Measurements from ENCODE around the gene DUOX1.

Gene DUOX1

DNA sequence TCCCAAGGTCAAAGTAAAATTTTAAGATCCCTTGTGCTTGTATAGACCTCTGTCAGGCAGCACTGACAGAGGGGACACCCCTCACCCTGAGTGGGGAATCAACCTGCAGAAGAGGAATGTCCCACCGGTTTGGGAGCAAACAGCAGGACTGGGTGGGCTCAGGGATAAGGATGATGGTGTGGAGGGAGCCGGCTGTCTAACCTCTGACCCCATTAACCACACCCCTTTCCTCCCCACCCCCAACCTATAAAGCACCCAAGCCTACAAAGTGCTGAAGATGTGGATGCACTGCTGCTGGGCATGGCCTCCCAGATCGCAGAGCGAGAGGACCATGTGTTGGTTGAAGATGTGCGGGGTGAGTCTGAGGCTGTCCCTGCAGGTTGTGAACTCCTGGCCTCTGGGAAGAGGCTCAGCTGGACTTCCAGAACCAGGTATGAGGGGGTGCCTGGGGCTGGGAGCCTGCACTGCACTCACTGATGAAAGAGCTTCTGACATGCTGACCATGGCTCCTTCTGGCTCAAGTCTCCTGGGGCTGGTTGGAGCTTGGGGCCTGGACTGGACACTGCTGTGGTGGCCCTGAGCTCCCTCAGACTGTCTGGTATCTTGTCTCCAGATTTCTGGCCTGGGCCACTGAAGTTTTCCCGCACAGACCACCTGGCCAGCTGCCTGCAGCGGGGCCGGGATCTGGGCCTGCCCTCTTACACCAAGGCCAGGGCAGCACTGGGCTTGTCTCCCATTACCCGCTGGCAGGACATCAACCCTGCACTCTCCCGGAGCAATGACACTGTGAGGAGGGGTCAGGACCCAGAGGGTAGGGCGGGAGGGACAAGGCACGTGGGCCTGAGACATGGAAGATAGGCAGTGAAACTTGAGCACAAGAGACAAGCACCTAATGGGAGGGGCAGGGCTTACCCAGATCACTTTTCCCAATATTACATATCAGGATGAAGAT, 9.3 kb downstream of the DUOX1 start:
- no peak overlapping the region for H3K4me3 ChIP-seq
- no peak overlapping the region for H3K27ac ChIP-seq

DNA sequence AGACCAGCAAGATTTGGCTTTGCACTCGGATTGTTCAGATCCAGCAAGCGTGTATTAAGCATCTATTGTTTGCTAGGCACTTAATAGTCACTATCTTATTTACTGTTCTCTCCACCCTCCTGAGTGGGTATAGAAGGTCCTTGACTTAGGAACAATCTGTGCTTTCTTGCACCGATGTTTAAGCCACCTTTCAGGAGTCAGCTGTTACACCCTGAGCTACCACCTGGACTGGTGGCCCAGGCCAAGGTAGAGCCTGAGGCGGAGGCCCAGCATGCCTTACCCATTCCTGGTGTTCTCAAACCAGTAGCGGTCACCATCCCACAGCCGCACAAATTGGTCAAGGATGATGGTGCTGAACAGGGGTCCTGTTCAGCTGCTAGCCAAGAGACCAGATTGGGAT, 10.0 kb downstream of the DUOX1 start:
- H3K4me3 ChIP-seq = no peak overlapping the region
- H3K27ac ChIP-seq = no peak overlapping the region

DNA sequence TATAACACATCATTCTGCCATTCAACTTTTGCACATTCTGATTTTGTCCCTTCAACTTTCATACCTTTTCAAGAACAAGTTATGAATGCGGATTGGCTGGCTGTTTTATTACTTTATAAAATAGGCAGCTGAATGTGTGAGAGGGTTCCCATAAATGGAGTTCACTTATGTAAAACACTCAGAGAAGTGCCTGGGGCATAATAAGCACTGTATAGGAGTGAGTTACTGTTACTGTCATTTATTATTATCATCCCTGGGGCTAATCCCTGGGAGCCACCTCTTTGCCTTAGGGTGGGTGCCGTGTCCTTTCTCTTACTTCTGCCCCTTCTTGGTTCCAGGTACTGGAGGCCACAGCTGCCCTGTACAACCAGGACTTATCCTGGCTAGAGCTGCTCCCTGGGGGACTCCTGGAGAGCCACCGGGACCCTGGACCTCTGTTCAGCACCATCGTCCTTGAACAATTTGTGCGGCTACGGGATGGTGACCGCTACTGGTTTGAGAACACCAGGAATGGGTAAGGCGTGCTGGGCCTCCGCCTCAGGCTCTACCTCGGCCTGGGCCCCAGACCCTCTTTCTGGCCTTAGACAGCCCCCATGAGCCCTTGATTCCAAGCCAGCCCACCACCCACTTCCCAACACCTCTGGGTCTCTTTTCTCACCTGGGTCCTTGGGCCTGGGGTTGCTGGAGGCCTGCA, 10.9 kb downstream of the DUOX1 start:
- H3K27ac ChIP-seq = no peak overlapping the region

DNA sequence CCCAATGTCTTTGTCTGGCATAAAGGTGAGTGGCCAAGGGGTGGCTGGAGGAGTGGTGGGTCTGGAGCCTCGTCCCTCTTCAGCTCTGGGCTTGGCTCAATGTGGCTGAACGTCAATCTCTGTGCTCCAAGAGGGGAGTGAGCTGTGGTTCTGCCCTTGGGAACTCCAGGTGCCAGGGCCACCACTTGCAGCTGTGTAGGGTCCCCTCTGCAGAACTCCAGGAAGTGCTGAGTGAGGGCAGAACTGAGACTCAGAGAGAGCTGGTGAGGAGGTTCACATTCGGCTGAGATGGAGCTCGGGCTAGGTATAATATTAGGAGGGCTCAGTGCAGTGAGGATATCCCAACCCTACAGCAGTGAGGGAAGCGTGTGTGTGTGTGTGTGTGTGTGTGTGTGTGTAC, 11.6 kb downstream of the DUOX1 start:
- Histone ChIP-seq H3K4me3 (no peak overlapping the region), H3K27ac (no peak overlapping the region)

More for the DNA sequence above, 10.9 kb downstream of the DUOX1 start:
- no peak overlapping the region for H3K4me3 ChIP-seq

- H3K27ac ChIP-seq = no peak overlapping the region
- no peak overlapping the region for H3K4me3 ChIP-seq
Observed at GRCh38 chr15:45143056-45143455, 13.3 kb downstream of the DUOX1 start.

- peak overlapping the region in 2 of 21 experiments; percentile 10 to 39 for H3K27ac ChIP-seq
Observed at GRCh38 chr15:45143946-45144345, 14.2 kb downstream of the DUOX1 start.

GRCh38 chr15:45144775-45145174, 15.0 kb downstream of the DUOX1 start:
- no peak overlapping the region for H3K4me3 ChIP-seq
- H3K27ac ChIP-seq = peak overlapping the region in 4 of 21 experiments; percentile 16 to 73 (median 38)

More at GRCh38 chr15:45143946-45144345, 14.2 kb downstream of the DUOX1 start:
- no peak overlapping the region for H3K4me3 ChIP-seq

- Histone ChIP-seq H3K27ac (peak overlapping the region in 14 of 21 experiments; percentile 7 to 73 (median 52)), H3K4me3 (no peak overlapping the region)
Observed at GRCh38 chr15:45146405-45146804, 16.6 kb downstream of the DUOX1 start.

- Histone ChIP-seq H3K4me3 (no peak overlapping the region), H3K27ac (peak overlapping the region in 6 of 21 experiments; percentile 0 to 64 (median 32))
Observed at GRCh38 chr15:45147606-45148005, 17.8 kb downstream of the DUOX1 start.

- Histone ChIP-seq H3K4me3 (no peak overlapping the region), H3K27ac (peak overlapping the region in 9 of 21 experiments; percentile 4 to 64 (median 46))
Observed at GRCh38 chr15:45148076-45149059, 18.6 kb downstream of the DUOX1 start.

- Histone ChIP-seq H3K4me3 (no peak overlapping the region), H3K27ac (peak overlapping the region in 7 of 21 experiments; percentile 4 to 64 (median 46))
Observed at GRCh38 chr15:45149060-45149459, 19.3 kb downstream of the DUOX1 start.

DNA sequence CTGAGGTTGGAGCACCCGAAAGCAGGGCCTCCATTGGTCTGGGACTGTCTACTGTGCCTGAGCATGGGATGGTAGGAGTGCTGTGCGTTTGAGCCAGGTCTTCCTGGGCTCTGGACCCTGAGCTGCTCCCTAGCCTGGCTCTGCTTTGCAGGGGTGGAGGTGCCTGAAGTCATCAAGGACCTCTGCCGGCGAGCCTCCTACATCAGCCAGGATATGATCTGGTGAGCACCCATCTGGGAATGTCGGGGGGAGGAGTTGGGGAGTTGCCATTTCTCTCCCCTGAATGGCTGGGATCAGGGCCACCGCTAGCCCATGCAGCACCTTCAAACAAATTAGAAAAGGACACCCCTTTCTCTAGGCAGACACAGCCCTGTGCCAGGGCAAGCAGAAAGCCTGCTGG, 20.7 kb downstream of the DUOX1 start:
- Histone ChIP-seq H3K27ac (no peak overlapping the region), H3K4me3 (no peak overlapping the region)

GRCh38 chr15:45150997-45151396, 21.2 kb downstream of the DUOX1 start:
- H3K4me3 ChIP-seq = no peak overlapping the region
- no peak overlapping the region for H3K27ac ChIP-seq

DNA sequence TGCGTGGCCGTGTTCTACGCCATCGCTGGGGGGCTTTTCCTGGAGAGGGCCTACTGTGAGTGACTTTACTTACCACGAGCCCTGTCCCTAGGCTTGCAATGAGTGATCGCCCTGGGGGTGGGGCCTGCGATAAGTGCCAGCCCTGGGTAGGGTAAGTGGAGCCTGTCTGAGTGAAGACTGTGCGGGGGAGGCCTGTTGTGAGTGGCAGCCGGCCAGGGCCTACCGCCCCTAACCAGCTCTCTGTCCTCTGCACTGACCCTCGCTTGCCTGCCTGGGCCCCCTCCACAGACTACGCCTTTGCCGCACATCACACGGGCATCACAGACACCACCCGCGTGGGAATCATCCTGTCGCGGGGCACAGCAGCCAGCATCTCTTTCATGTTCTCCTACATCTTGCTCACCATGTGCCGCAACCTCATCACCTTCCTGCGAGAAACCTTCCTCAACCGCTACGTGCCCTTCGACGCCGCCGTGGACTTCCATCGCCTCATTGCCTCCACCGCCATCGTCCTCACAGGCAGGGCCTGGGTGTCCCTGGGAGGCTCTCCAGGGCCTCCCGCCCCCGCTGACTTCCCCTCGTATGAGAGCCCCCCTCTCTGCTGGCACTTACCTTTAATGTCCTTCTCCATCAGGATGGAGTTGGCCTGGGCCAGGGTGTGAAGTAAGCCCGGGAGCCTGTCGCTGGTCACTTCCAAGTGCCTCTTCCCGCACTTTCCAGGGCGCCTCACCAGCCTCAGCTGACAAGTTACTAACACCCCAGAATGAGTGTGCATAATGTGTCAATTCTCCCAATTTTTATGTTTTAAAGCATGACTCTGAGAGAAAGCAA, 22.4 kb downstream of the DUOX1 start:
- H3K4me3 ChIP-seq = no peak overlapping the region
- H3K27ac ChIP-seq = no peak overlapping the region

DNA sequence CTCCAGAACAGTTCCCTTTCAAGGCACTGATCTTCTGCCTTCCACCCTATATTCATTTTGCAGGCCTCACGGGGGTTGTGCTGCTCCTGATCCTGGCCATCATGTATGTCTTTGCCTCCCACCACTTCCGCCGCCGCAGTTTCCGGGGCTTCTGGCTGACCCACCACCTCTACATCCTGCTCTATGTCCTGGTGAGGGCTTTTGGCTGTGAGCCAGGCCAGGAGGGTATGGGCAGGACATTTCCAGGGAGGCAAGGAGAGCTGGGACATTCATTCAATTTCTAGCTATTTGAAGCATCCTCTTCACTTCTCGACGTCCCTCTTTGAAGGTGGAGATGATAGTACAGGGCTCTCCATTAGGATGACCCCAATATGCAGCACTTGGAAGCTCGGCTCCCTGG, 25.9 kb downstream of the DUOX1 start:
- Histone ChIP-seq H3K27ac (peak overlapping the region in 1 of 21 experiments; percentile 86), H3K4me3 (no peak overlapping the region)

DNA sequence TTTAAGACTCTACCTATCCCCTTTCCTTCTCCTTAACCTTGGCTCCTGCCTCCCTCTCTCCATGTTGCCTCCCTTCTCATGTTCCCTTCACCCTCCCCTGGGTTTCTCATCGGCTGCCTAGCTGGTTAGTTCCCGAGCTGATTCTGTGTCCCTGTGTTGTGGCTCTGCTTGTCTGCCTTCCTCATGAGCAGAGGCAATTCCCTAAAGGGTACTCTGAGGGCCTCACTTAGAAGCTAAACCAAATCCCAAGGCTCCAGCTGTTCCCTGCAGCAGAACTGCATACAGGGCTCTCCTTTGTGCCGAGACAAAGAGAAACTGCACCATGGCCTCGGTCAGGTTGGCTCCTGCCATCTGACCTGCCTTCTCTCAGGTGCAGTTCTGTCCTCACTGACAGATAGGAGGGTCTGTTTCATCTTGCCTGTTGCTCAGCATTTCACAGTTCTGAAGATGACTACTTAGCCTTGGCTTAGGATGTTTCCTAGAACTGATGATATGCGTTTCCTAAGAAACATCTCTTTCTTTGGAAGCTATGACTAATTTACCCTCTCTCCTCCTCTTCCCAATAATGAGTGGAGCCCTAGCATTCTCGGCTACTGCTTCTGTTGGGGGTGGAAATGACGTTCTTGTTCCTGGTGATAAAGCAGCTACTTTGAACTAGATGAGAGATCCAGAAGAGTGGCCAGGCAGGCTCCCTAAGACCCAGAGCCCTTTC, 27.1 kb downstream of the DUOX1 start:
- H3K27ac ChIP-seq = peak overlapping the region in 18 of 21 experiments; percentile 4 to 86 (median 64)
- no peak overlapping the region for H3K4me3 ChIP-seq

DNA sequence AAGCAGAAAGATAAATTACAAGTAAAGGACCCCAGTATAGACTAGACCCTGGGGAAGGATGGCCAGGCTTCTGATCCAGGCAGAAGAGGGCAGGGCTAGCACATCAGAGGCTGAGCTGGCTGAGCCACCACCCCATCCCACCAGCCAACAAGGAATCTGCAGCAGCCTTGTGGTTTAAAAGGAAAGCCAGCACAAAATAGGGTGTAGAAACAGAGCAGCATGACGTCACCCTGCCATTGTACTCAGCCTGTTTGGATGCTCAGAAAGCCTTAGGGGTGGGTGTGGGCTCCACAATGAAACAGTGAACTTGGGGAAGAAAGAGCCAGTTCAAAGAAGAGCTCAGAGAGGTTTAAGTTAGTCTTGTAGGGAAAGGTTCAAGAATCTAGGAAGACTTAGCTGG, 28.2 kb downstream of the DUOX1 start:
- Histone ChIP-seq H3K27ac (peak overlapping the region in 18 of 21 experiments; percentile 0 to 86 (median 62)), H3K4me3 (no peak overlapping the region)

- Histone ChIP-seq H3K4me3 (no peak overlapping the region), H3K27ac (peak overlapping the region in 17 of 21 experiments; percentile 16 to 87 (median 74))
Observed at GRCh38 chr15:45161666-45162065, 31.9 kb downstream of the DUOX1 start.
